ENCODE results near the gene ZFP36L2.

DNA sequence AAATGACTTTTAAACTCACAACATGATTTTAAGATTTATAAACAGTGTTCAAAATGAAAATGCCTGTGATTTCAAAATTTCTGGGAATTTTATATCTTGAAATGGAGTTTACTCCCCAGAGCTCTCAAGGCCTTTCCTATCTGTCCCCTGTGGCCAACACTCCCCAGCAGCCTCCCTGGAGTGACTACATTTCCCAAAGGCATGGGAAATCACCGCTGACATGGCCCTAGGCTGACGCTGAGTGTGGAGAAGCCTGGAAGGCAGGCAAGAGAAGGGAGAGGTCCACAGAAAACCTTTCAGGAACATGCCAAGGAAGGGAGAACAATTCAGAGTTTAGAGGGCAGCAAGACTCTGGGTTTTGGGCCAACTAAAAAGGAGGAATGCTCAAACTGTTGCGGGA is 20.2 kb upstream of the ZFP36L2 start:
- TF ChIP-seq EP300 (IDR thresholded peaks at IDR 0.05) (no peak), KDM5A (IDR thresholded peaks at IDR 0.05) (no peak)
- TF ChIP-seq, protein P1, sequence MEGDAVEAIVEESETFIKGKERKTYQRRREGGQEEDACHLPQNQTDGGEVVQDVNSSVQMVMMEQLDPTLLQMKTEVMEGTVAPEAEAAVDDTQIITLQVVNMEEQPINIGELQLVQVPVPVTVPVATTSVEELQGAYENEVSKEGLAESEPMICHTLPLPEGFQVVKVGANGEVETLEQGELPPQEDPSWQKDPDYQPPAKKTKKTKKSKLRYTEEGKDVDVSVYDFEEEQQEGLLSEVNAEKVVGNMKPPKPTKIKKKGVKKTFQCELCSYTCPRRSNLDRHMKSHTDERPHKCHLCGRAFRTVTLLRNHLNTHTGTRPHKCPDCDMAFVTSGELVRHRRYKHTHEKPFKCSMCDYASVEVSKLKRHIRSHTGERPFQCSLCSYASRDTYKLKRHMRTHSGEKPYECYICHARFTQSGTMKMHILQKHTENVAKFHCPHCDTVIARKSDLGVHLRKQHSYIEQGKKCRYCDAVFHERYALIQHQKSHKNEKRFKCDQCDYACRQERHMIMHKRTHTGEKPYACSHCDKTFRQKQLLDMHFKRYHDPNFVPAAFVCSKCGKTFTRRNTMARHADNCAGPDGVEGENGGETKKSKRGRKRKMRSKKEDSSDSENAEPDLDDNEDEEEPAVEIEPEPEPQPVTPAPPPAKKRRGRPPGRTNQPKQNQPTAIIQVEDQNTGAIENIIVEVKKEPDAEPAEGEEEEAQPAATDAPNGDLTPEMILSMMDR (IDR thresholded peaks at IDR 0.05) = no peak

All from A549 (cell line).